SK-N-SH (cell line): ENCODE measurements around the gene SHMT2. TPM values are rescaled to one million over a fixed set of nuclear protein-coding genes. Genes with fewer than 3 reads are reported as not detected.

Experiments
- CTCF ChIA-PET: fragments of 300-600, 350-600 bp; formaldehyde crosslinking; extraction: SDS; loops from one replicate; lab custom pipeline; 2021; lab: Yijun Ruan, JAX
- POLR2A ChIA-PET: fragments of 350-600 bp; sonication (Branson Sonifier 250); formaldehyde crosslinking; extraction: SDS; loops from one replicate; lab custom pipeline; 2020; ENCODE audit warnings: antibody characterized with exemption, inconsistent platforms; lab: Yijun Ruan, JAX
- DNase-seq: peaks from one replicate; pipeline ENCODE4 v3.0.0; 2012
- H2AFZ ChIP-seq: fragments of 200-600 bp; sonication (generic); 2 replicates; pipeline ENCODE4 v1.8.1; 2016; ENCODE audit warnings: antibody characterized with exemption, mild to moderate bottlenecking, low read depth
- H3F3A ChIP-seq: fragments of 200-600 bp; sonication (generic); replicated peaks from 2 replicates; pipeline ENCODE3; 2016; ENCODE audit warnings: antibody characterized with exemption, mild to moderate bottlenecking; ENCODE audit not compliant: insufficient read depth
- H3K27ac ChIP-seq, 2 experiments: fragments of 200-500 bp in 1 of 2; fragments of 200-600 bp in 1 of 2; sonication (Bioruptor generic) in 1 of 2; sonication (generic), shearing (Covaris generic) in 1 of 2; 2 replicates each; pipeline versions ENCODE4 v1.5.1 to v1.6.1; 2014 to 2016; ENCODE audit warnings: low read depth in 2 of 2, inconsistent platforms in 1 of 2, low read length in 1 of 2, mild to moderate bottlenecking in 1 of 2, mixed read lengths in 1 of 2
- H3K27me3 ChIP-seq: fragments of 200-600 bp; sonication (generic), shearing (Covaris generic); 2 replicates; pipeline ENCODE4 v1.6.1; 2016; ENCODE audit warnings: mixed run types; ENCODE audit not compliant: insufficient read depth
- H3K36me3 ChIP-seq, 2 experiments: fragments of 200-500 bp in 1 of 2; fragments of 200-600 bp in 1 of 2; sonication (Bioruptor generic) in 1 of 2; sonication (generic) in 1 of 2; replicated peaks in 1 of 2; 2 replicates each; pipeline versions ENCODE3 to v1.5.1; 2014 to 2016; ENCODE audit warnings: low read length in 1 of 2, mild to moderate bottlenecking in 1 of 2; ENCODE audit not compliant: insufficient read depth in 2 of 2, control insufficient read depth in 1 of 2
- H3K4me1 ChIP-seq, 2 experiments: fragments of 200-500 bp in 1 of 2; fragments of 200-600 bp in 1 of 2; sonication (Bioruptor generic) in 1 of 2; sonication (generic), shearing (Covaris generic) in 1 of 2; 2 replicates each; pipeline versions ENCODE4 v1.5.1 to v1.6.1; 2014 to 2016; ENCODE audit warnings: low read depth in 1 of 2, low read length in 1 of 2, mixed run types in 1 of 2; ENCODE audit not compliant: insufficient read depth in 2 of 2, control insufficient read depth in 1 of 2
- H3K4me2 ChIP-seq: fragments of 200-600 bp; sonication (generic), shearing (Covaris generic); 2 replicates; pipeline ENCODE4 v1.6.1; 2017; ENCODE audit warnings: mixed run types
- H3K4me3 ChIP-seq, 2 experiments: fragments of 200-500 bp in 1 of 2; fragments of 200-600 bp in 1 of 2; sonication (Bioruptor generic) in 1 of 2; sonication (generic), shearing (Covaris generic) in 1 of 2; 2 replicates each; pipeline versions ENCODE4 v1.5.1 to v1.8.1; 2014 to 2016; ENCODE audit warnings: low read depth in 2 of 2, inconsistent platforms in 1 of 2, low read length in 1 of 2, mild to moderate bottlenecking in 1 of 2, mixed read lengths in 1 of 2, moderate library complexity in 1 of 2
- H3K79me2 ChIP-seq: fragments of 200-600 bp; sonication (generic); 2 replicates; pipeline ENCODE4 v1.8.1; 2017; ENCODE audit warnings: mild to moderate bottlenecking; ENCODE audit not compliant: insufficient read depth
- H3K9ac ChIP-seq: fragments of 200-600 bp; sonication (generic); 2 replicates; pipeline ENCODE4 v1.6.1; 2017; ENCODE audit warnings: mixed run types
- H3K9me2 ChIP-seq: fragments of 200-600 bp; sonication (generic); 2 replicates; pipeline ENCODE4 v1.6.1; 2017; ENCODE audit warnings: mixed run types
- H3K9me3 ChIP-seq: fragments of 200-600 bp; sonication (generic); 2 replicates; pipeline ENCODE4 v1.6.1; 2017; ENCODE audit warnings: mixed run types, mild to moderate bottlenecking, moderate library complexity
- H4K20me1 ChIP-seq: fragments of 200-600 bp; sonication (generic); 2 replicates; pipeline ENCODE4 v1.6.1; 2017; ENCODE audit warnings: mild to moderate bottlenecking, mixed run types; ENCODE audit not compliant: insufficient read depth
- CTCF ChIP-seq: fragments of 200-600 bp; sonication (generic); IDR thresholded peaks from 2 replicates; pipeline ENCODE4 v1.6.1; 2017; ENCODE audit warnings: antibody characterized with exemption, mild to moderate bottlenecking, moderate library complexity
- ELF1 ChIP-seq: IDR thresholded peaks from 2 replicates; pipeline ENCODE4 v1.4.0; 2012
- EP300 ChIP-seq, 2 experiments: IDR thresholded peaks; 2 replicates each; pipeline versions ENCODE4 v1.4.0 to v1.6.1; 2012; ENCODE audit warnings: borderline replicate concordance in 1 of 2, low read depth in 1 of 2, low read length in 1 of 2
- EZH2phosphoT487 ChIP-seq: fragments of 200-600 bp; sonication (generic); IDR thresholded peaks from 2 replicates; pipeline ENCODE4 v1.6.1; 2017; ENCODE audit warnings: low read depth, mixed run types, mild to moderate bottlenecking, antibody characterized with exemption, moderate library complexity, borderline replicate concordance
- FOSL2 ChIP-seq: IDR thresholded peaks from 2 replicates; pipeline ENCODE4 v1.4.0; 2012; ENCODE audit warnings: low read depth, mild to moderate bottlenecking, moderate library complexity, borderline replicate concordance
- FOXJ3 ChIP-seq: sonication (generic); formaldehyde crosslinking; IDR thresholded peaks from 2 replicates; pipeline ENCODE4 v1.5.1; 2020; ENCODE audit warnings: mild to moderate bottlenecking, missing genetic modification reagents
- MEF2A ChIP-seq: IDR thresholded peaks from 2 replicates; pipeline ENCODE4 v1.4.0; 2012; ENCODE audit warnings: low read depth, borderline replicate concordance
- NRF1 ChIP-seq: IDR thresholded peaks from 2 replicates; pipeline ENCODE4 v1.6.1; 2012; ENCODE audit warnings: low read depth, mild to moderate bottlenecking, low read length
- POLR2AphosphoS5 ChIP-seq: IDR thresholded peaks from 2 replicates; pipeline ENCODE4 v1.6.1; 2012; ENCODE audit warnings: low read depth, low read length
- RAD21 ChIP-seq: IDR thresholded peaks from 2 replicates; pipeline ENCODE4 v1.6.1; 2012; ENCODE audit warnings: mild to moderate bottlenecking, low read length
- RXRA ChIP-seq: IDR thresholded peaks from 2 replicates; pipeline ENCODE4 v1.4.0; 2012; ENCODE audit warnings: low read depth, mild to moderate bottlenecking, borderline replicate concordance
- WGBS: methylation state at CpG from one replicate; pipeline ENCODE4 v1.1.6; 2017; ENCODE audit warnings: low lambda C conversion rate; 5-methylcytosine and 5-hydroxymethylcytosine counted together
- polyA plus RNA-seq, 3 experiments: library from polyadenylated mRNA; depleted of rRNA; stranded (reverse); fragments of >200 nt; gene quantifications; 2 replicates each; pipeline ENCODE4 v1.2.3, GENCODE V29; 2012
- TF ChIP-seq, protein P1 (sequence below): fragments of 150-350 bp; IDR thresholded peaks from 2 replicates; pipeline ENCODE4 v1.6.1; 2017; ENCODE audit warnings: antibody characterized with exemption, low read length, low read depth, borderline replicate concordance
- TF ChIP-seq, protein P2 (sequence below): IDR thresholded peaks from 2 replicates; pipeline ENCODE4 v1.4.0; 2012; ENCODE audit warnings: low read depth, borderline replicate concordance

The SHMT2 gene
- polyA plus RNA-seq, 1 of the 3 experiments (the other 2 are of a cell fraction) = 204 TPM

GRCh38 chr12:57260366-57260765 lies 30.9 kb downstream of the SHMT2 start:
- Histone ChIP-seq H3F3A (peaks cover 6% of the 10 kb centered on the region), H3K79me2 (no peaks in the 10 kb centered on the region), H3K4me3 (no peak overlapping the region), H3K9me3 (no peaks in the 10 kb centered on the region), H4K20me1 (no peaks in the 10 kb centered on the region), H3K36me3 (peaks cover 36 to 47% of the 10 kb centered on the region in 2 experiments), H3K27me3 (no peaks in the 10 kb centered on the region), H3K9me2 (no peaks in the 10 kb centered on the region), H2AFZ (no peak overlapping the region), H3K27ac (no peak overlapping the region), H3K4me1 (peaks cover 0 to 11% of the 10 kb centered on the region in 2 experiments; a peak in 1 of 4 replicates), H3K9ac (no peak overlapping the region), H3K4me2 (no peak overlapping the region)
- 94% methylated on average over 4 of the region's 4 CpGs for WGBS
- no peak for DNase-seq
- ChIA-PET CTCF (interaction anchor here (0.6 to 9.9 kb wide), 12 partner anchors 10 to 202 kb away, joined by 3 to 141 read pairs (median 10); partner anchors contain the start of genes GLI1, INHBE and STAC3), POLR2A (no interaction called here)
- no peak for TF ChIP-seq FOSL2
- no peak for TF ChIP-seq CTCF
- no peak for TF ChIP-seq POLR2AphosphoS5
- TF ChIP-seq NRF1 = no peak
- TF ChIP-seq, protein P1, sequence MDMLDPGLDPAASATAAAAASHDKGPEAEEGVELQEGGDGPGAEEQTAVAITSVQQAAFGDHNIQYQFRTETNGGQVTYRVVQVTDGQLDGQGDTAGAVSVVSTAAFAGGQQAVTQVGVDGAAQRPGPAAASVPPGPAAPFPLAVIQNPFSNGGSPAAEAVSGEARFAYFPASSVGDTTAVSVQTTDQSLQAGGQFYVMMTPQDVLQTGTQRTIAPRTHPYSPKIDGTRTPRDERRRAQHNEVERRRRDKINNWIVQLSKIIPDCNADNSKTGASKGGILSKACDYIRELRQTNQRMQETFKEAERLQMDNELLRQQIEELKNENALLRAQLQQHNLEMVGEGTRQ = no peak
- TF ChIP-seq ELF1 = no peak
- no peak for TF ChIP-seq FOXJ3
- TF ChIP-seq, protein P2, sequence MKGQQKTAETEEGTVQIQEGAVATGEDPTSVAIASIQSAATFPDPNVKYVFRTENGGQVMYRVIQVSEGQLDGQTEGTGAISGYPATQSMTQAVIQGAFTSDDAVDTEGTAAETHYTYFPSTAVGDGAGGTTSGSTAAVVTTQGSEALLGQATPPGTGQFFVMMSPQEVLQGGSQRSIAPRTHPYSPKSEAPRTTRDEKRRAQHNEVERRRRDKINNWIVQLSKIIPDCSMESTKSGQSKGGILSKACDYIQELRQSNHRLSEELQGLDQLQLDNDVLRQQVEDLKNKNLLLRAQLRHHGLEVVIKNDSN = no peak
- TF ChIP-seq RAD21 = no peak
- TF ChIP-seq EZH2phosphoT487 = no peak

- DNase-seq = no peak
- 44% methylated on average over 2 of the region's 2 CpGs for WGBS
- H3K9me2 ChIP-seq = no peaks in the 10 kb centered on the region
- TF ChIP-seq EZH2phosphoT487 (no peak), MEF2A (no peak), EP300 (IDR thresholded peaks at IDR 0.05; ENCODE audit: borderline replicate concordance in 1 of 2, low read depth in 1 of 2, low read length in 1 of 2) (no peak), RXRA (no peak)
- TF ChIP-seq, protein P2 = no peak
- TF ChIP-seq, all 33 proteins: peak for 0
- H3K27me3 ChIP-seq = no peaks in the 10 kb centered on the region
- H2AFZ ChIP-seq = no peak overlapping the region
- ChIA-PET CTCF (interaction anchor here (1.0 to 9.9 kb wide), 11 partner anchors 9 to 201 kb away, joined by 3 to 141 read pairs (median 12); partner anchors contain the start of genes GLI1, INHBE and STAC3), POLR2A (interaction anchor here (1.0 kb wide), 1 partner anchor 10 kb away, joined by 3 read pairs; no protein-coding TSS in a partner anchor)
- H3K27ac ChIP-seq = no peak overlapping the region; a peak in 1 of 4 replicates
- no peak overlapping the region for H3K4me2 ChIP-seq
- no peak overlapping the region for H3K9ac ChIP-seq
- peaks cover 6% of the 10 kb centered on the region for H3F3A ChIP-seq
- H3K79me2 ChIP-seq = no peaks in the 10 kb centered on the region
- H3K9me3 ChIP-seq = no peaks in the 10 kb centered on the region
- H3K4me3 ChIP-seq = no peak overlapping the region
- peaks cover 35 to 40% of the 10 kb centered on the region in 2 experiments for H3K36me3 ChIP-seq
- H4K20me1 ChIP-seq = no peaks in the 10 kb centered on the region
- H3K4me1 ChIP-seq = peaks cover 0 to 11% of the 10 kb centered on the region in 2 experiments; a peak in 1 of 4 replicates
Observed at GRCh38 chr12:57261428-57261865, 31.9 kb downstream of the SHMT2 start.
